Endothelial cell of hepatic sinusoid (primary cell): ENCODE measurements around the gene CACNA2D2.

ENCODE experiments used
- in situ Hi-C: cut with HindIII; loops from 2 replicates; pipeline ENCODE4 v1.10.0; 2017; ENCODE audit warnings: low sequenced_read_pairs

The CACNA2D2 gene

GRCh38 chr3:50354186-50354764, 149.2 kb downstream of the CACNA2D2 start:
- in situ Hi-C loops = loop anchor here (5.0 kb wide), 1 partner anchor 183 kb away; no protein-coding TSS in a partner anchor

DNA sequence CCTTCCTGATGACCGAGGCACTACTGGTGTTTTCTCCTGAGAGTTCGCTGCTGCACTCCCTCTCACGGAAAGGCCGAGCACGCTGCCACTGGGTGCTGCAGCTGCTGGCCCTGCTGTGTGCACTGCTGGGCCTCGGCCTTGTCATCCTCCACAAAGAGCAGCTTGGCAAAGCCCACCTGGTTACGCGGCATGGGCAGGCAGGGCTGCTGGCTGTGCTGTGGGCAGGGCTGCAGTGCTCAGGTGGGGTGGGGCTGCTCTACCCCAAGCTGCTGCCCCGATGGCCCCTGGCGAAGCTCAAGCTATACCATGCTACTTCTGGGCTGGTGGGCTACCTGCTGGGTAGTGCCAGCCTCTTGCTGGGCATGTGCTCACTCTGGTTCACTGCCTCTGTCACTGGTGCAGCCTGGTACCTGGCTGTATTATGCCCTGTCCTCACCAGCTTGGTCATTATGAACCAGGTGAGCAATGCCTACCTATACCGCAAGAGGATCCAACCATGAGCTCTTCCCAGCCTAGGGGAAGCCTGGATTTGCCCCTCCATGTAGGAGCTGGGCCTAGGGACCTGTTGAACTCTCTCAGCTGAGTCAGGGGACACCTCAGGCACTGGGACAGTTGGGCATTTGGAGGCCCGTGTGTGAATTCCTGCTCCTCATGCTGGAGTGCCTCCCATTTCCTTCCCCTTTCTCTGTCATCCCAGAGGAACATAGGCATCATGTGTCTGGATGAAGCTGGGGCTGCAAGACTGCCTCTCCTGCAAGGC, 150.0 kb downstream of the CACNA2D2 start:
- in situ Hi-C loops = loop anchor here (5.0 kb wide), 1 partner anchor 184 kb away; no protein-coding TSS in a partner anchor

DNA sequence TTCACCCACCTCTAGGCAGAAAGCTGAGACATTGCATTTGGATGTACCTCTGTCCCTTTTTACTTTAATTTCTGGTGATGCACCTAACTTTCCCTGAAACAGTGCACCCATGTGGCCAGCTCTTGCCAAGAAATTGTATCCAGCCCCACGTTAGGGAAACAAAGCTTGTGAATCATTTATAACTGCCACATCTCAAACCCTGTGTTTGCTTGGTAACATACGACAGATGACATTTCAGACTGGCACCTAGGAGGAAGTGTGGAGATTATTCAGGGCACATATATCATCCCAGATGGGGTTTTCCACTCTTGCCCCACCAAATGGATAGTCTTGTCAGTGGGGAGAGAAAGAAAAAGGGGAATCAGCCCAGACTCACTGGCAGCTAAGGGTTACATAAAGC, 150.7 kb downstream of the CACNA2D2 start:
- in situ Hi-C loops = loop anchor here (5.0 kb wide), 1 partner anchor 185 kb away; no protein-coding TSS in a partner anchor

- in situ Hi-C loops = loop anchor here (5.0 kb wide), 1 partner anchor 186 kb away; no protein-coding TSS in a partner anchor
Measured at GRCh38 chr3:50351323-50351697, 152.1 kb downstream of the CACNA2D2 start.

- in situ Hi-C loops = loop anchor here (5.0 kb wide), 1 partner anchor 187 kb away; no protein-coding TSS in a partner anchor
Measured at GRCh38 chr3:50350527-50351322, 152.7 kb downstream of the CACNA2D2 start, which contains the start of the genes CYB561D2 and NPRL2. CYB561D2 (plus strand) TSS chr3:50350862; CDS start chr3:50351434, 572 bp downstream. NPRL2 (minus strand) TSS chr3:50350775; CDS start chr3:50350652, 123 bp downstream.

GRCh38 chr3:50350213-50350526, 153.3 kb downstream of the CACNA2D2 start:
- in situ Hi-C loops = loop anchor here (5.0 kb wide), 1 partner anchor 187 kb away; no protein-coding TSS in a partner anchor

- in situ Hi-C loops = no loop called here
Measured at GRCh38 chr3:50347187-50347813, 156.1 kb downstream of the CACNA2D2 start.

DNA sequence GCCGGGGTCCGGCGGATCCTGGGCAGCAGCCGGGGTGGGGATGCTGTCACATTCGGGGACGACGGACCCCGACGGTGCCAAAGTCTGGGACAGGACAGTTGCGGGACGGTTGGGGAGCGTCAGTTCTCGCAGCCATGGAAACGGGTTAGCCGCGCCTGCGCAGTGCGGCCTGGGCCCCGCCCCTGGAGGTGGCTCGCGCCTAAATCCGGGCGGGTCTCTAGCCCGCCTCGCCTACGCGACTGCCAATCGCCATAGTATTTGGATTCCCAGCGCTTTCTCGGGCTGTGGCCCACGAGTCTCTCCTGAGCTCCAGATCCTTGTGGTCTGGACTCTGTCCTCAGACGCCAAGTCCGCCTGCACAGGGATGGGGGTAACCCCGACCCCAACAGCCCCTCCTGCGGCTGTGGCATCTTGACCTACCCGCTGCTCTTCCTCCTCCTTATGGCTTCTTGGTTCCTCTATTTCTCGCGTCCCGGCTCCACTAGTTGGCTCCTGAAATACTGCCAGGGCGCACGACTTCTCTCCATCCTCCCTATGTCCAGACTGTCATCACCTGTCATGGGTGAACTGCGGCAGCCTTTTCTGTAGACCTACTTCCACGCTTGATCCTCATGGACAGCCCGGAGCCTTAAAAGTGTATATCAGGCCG, 157.7 kb downstream of the CACNA2D2 start, which contains the start of gene ZMYND10:
Gene ZMYND10, minus strand, starts transcription at position 147 of the 649 bp plus-strand sequence. CDS start 153 bp downstream, outside the sequence.
- in situ Hi-C loops = no loop called here

- in situ Hi-C loops = no loop called here
Measured at GRCh38 chr3:50345008-50345407, 158.4 kb downstream of the CACNA2D2 start.

DNA sequence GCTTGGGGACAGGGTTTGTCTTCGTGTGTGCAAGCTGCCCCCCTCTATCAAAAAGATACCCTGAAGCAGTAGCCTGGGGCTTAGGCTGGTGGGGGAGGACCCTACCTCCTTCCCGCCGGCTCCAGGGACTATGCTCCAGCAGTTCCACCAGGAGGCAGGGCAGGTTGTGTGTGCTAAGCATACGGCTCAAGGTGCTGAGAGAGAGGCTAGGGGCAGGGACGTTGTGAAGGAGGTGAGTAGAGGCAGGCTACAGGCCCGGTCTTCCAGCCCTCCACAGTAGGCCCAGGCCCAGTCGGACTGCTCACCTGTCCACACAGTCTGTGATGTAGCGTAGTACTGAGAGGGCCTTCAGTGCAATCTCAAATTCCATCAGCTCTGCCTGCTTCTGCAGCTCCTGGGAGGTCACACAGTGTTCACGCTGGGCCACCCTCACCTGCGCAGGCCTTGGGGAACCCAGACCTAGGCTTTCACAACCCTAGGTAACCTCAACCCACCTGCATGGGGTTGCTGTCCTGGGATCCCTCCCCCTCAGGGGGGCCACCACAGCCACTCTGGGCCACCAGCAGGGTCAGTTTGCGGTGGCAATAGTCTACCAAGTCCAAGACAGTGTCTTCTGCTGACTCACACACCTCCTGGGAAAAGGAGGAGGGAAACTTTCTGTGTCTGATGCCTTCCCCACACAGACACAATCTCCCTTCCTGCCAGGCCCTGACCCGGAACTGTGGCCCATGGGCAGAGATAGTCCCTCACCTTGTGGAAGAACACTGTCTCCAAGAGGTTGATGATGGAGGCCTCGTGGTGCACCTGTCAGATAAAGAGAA, 160.4 kb downstream of the CACNA2D2 start:
- in situ Hi-C loops = no loop called here

DNA sequence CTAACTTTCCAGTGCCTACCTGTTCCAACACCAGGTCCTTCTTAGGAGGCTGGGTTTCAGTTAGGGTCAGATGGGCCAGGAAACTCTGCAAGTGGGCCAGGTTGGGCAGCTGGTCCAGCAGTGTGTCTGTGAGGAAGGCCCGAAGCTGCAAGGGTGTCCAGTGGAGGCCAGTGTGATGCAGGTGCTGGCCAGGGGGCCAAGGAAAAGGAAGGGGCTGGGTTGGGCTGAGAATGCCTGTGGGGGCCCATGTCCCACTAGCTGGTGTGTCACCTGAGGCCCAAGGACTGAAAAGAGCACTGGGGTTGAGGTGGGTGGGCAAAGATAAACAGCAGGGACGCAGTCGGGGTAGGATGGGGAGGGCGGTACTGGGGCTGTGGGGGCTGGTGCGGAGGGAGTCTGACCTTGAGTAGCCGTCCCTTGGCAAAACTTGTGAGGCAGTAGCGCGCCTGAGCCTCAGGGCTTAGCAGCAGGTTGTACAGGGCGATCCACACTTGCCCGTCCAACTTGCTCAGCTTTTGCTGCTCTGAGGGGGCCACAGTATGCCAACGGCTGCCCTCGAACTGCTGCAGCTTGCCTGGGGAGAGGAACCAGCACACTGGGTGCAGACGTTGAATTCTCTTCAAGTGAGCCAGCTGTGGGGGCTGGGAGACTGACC, 161.3 kb downstream of the CACNA2D2 start:
- in situ Hi-C loops = no loop called here

- in situ Hi-C loops = no loop called here
Measured at GRCh38 chr3:50341537-50341936, 161.9 kb downstream of the CACNA2D2 start.

GRCh38 chr3:50340448-50341329, 162.7 kb downstream of the CACNA2D2 start, which contains the start of gene RASSF1:
RASSF1 (minus strand) TSS chr3:50340836; CDS start chr3:50340805, 31 bp downstream.
- in situ Hi-C loops = no loop called here

GRCh38 chr3:50340147-50340447, 163.3 kb downstream of the CACNA2D2 start:
- in situ Hi-C loops = no loop called here

DNA sequence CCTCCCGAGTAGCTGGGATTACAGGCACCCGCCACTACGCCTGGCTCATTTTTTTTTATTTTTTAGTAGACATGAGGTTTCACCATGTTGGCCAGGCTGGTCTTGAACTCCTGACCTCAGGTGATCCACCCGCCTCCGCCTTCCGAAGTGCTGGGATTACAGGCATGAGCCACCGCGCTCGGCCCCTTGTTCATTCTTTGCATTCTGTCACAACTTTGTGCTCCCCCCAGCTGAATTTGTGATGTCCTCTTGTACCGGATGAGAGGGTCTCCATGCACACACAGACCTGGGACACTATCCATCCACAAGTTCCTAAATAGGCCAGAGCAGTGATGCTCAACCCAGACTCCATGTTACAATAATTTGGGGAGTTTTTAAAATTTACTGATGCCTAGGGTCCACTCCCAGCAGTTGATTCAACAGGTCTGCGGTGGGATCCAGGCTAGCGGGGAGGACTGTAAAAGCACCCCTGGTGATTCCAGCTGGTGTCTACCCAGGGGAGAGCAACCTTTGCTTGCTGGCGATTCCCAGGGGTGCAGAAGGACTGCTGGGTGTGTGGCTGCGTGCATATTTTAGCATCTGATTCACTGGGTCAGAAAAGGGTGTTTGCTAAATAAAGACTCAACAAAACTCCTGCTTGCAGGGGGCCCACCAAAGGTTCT, 163.8 kb downstream of the CACNA2D2 start:
- in situ Hi-C loops = no loop called here

DNA sequence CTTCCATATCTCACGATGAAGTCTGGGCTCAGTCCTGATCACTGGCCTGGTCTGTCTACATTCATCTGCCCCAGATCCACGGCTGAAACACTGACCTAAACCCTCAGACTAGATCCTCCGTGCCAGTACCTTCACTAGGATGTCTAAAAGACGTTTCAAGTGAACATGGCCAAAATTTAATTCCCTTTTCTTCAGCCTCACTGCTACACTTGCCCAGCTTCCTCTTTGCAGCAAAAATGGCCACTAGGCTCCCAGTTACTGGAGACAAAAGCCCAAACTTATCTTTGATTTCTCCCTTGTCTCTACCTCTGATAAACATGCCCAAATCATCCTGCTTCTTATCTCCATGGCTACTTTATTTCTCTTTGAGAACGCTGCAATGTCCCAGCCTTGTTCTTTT, 164.5 kb downstream of the CACNA2D2 start:
- in situ Hi-C loops = no loop called here

DNA sequence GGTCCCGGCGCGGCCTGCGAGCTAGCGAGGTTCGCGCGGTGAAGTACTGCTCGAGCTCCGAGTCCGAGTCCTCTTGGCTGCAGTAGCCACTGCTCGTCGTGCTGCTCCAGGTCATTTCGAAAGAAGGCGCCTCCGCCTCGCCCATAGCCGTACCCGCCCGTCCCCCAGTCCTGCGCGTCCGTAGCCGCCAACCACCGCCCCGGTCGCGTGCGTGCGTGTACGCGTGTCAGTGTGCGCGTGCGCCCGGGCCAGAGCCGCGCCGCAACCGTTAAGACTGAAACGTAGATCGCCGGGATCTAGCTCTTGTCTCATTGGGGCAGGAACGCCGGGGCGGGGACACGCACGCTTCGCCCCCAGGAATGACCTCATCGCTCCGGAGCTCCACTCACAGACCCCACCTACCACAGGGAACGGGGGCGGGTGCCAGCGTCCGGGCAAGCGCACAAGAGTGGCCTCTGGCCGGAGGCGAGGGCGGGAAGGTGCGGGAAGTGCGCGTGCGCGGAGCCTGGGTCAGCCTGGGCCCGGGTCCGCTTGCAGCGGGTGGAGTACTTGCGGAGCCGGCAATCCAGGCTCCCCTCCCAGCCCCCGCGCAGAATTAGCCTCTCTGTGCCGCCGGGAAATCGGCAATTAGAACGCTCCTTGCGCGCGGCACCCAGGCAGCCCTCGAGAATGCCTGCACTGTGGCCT, 166.1 kb downstream of the CACNA2D2 start:
- in situ Hi-C loops = no loop called here
